NB4 (cell line): Measurements from ENCODE around the gene THBS1.

Experiments used
- CTCF ChIP-seq: IDR thresholded peaks from one replicate; pipeline ENCODE4 v1.5.1; 2012; ENCODE audit warnings: low read depth, low read length
- MYC ChIP-seq: IDR thresholded peaks from 2 replicates; pipeline ENCODE4 v1.6.1; 2011; ENCODE audit warnings: low read depth, low read length
- POLR2A ChIP-seq: IDR thresholded peaks from 2 replicates; pipeline ENCODE4 v1.6.1; 2011; ENCODE audit warnings: mild to moderate bottlenecking; ENCODE audit not compliant: insufficient read length; ENCODE audit errors: extremely low read depth

GRCh38 chr15:39586387-39587095 is 5.7 kb downstream of the THBS1 start:
- TF ChIP-seq CTCF (no peak), POLR2A (no peak), MYC (no peak)
